HL-60/S4 treated with phorbol 12-myristate 13-acetate at 8.2 ng/mL for 4 days and 3 days (cell line): ENCODE results near the gene CDKL5.

ENCODE experiments used
- in situ Hi-C: fragments of 300-500 bp; cut with MboI; formaldehyde crosslinking; loops from 2 replicates; pipeline ENCODE4 v1.15.0; 2022; ENCODE audit warnings: low sequenced_read_pairs

CDKL5 gene

DNA sequence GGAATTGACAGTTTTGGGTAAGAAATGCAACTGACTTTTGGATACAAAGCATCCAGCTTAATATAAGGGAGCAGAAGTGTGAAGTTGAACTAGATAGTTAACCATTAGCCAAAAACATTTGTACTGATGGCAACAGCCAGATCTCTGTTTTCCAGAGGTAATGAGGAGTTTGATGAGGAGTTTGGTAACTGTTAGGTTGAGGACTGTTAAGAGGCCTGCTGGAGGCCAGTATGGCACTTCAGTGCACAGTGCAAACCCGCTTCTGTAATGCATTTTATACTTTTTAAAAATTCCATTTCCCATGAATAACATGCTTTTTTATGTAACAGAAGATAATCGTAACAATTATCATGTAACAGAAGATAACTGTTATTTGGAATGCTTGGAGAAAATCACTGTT is 30.0 kb downstream of the CDKL5 start:
- in situ Hi-C loops: no loop called here

DNA sequence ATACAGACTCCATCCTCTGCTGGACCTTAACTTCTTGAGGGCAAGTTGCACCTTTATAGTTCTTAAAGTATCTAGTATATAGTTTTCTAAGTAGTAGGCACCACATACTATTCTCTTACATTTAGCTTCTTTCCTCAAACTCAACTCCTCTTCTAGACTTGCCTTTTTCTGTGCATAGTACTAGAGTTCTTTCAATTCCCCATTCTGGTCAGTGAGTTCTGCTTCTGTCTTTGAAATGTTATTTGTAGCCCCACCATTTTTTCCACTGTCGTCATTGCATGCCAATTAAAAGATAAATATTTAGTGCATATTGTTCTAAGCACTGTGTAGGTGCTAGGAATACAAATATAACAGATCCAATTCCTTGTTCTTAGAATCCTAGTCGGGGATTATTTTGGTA is 31.6 kb downstream of the CDKL5 start:
- in situ Hi-C loops: no loop called here

DNA sequence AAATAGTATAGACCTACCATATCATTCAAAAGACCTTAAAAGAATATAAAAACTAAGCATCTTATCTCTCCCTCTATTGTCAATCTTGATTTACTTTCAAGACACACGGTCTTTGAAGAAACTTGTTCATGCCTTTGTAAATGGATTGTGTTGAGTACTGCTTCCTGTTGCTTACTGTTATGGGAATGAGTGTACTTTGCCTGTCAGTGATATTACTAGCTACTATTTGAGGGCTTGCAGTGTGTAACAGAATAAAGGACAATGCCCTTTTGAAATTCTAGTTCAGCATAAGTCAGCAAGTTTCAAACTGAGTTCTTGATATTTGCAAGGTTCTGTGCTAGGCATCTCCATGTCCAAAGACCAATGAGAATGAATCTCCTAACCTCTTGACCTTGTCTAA is 36.0 kb downstream of the CDKL5 start:
- in situ Hi-C loops: no loop called here

DNA sequence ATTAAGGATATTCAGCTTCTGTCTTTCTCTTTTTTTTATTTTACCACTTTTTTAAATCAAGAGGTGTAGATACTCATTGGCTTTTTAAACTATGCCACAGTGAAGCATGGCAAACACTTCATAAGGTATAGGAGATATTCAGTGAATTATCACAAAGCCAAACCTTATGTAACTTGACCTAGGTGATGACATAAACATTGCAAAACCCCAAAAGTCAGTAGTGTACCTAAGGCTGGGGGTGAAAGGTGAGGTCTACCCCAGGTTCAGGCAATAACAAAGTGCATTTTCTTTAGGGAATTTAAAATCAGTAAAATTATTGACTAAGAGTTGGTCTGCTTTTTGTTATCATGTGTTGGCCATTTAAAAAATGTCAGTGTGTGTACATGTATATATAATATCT is 39.1 kb downstream of the CDKL5 start:
- in situ Hi-C loops: no loop called here

DNA sequence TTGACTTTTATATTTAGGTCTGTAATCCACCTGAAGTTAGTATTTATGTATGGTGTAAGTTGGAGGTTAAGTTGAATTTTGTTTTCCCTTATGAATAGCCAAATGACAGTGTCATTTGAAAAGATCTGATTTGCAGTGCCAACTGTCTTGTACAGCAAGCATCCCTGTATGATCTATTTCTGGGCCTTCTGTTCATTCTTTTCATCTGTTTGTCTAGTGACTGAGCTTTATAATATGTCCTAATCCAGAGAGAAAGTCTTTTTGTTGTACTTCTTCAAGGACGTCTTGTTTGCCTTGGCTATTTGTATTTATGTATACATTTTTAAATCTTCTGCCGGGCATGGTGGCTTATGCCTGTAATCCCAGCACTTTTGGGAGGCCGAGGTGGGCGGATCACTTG is 39.6 kb downstream of the CDKL5 start:
- in situ Hi-C loops: no loop called here

DNA sequence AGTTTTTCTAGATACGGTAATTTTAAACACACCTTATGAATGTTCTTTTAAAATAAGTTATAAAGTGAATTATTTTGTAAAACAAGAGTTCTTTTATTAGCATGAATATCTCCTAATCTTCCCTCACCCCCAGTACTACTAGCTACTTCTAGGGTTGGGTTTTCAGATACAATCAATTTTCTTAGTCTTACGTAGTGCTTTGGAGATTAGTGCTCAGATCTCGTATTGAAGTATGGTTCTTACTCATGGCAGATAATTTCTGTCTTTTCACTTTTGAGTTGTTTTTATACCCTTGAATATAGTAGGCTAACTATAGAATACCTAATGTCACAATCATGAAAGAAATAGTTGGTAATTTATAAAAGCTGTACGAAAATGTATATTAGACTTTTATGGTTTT is 43.2 kb downstream of the CDKL5 start:
- in situ Hi-C loops: no loop called here

DNA sequence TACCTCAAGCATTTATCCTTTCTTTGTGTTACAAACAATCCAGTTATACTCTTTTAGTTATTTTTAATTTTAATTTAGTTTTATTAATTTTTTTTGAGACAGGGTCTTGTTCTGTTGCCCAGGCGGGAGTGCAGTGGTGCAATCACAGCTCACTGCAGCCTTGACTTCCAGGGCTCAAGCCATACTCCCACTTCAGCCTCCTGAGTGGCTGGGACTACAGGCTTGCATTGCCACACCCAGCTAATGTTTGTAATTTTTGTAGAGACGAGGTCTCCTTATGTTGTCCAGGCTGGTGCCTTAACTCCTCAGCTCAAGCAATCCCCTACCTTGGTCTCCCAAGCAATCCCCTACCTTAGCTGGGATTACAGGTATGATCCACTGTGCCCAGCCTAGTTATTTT is 45.9 kb downstream of the CDKL5 start:
- in situ Hi-C loops: no loop called here

DNA sequence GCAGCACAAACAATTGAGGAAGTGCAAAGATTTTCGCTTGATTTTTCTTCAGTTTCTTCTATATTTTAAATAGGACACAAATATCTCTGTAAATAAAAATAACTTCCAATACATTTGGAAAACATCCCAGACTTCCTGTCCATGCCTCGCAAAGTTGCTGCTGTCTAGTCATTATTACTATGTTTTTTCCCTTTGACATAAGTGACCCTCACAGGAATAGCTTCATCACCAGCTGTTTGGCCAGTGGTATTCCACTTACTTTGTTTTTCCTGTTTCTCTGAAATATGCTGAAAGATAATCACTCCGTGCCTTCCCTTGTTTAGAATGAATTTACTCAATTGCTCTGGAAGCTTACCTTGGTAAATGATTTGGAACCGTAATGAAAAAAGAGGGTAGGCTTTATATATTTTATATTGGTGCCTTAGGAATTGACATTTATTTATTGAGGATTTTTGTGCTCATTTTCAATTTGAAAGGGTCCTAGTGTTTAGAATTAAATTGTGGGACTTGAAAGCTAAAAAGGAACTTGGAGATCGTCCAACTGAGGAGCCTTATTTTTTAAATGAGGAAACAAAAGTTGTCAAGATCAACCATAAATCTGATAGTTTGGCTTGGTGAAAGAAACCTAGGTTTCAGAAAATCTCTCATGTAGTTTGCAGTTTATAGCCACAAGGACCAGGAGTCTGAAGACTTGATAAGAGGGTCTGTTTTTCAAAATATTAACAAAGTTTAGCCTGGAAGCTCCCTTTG is 65.6 kb downstream of the CDKL5 start:
- in situ Hi-C loops: no loop called here

DNA sequence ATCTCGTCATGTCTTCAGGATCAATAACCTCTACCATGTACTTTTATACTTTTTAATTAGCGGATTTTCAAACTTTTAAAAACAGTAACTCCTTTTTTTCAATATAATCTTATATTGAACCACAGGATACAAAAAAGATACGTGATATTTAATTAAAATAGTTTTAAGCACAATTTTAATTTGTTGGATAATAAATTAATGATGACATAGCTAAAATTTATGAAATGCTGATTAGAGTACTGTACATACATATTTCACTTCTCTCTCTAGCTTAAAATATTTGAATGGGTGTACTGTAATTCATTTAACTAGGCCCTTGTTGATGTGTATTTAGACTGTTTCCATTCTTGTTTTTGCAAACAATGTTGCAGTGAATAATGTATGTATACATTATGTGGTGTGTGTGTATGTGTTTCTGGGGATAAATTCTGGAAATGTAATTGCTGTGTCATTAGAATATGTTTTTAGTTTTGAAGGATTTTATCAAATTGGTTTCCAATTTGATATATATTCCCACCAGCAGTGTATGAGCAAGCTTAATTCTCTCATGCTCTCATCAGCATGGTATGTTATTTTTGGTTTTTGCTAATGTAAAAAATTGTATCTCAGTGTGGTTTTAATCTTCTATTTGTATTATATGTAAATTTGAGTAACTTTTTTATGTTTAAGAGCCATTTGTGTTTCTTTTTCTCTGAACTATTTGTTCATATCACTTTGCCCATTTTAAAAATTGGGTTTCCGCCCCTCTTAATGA is 66.4 kb downstream of the CDKL5 start:
- in situ Hi-C loops: no loop called here

DNA sequence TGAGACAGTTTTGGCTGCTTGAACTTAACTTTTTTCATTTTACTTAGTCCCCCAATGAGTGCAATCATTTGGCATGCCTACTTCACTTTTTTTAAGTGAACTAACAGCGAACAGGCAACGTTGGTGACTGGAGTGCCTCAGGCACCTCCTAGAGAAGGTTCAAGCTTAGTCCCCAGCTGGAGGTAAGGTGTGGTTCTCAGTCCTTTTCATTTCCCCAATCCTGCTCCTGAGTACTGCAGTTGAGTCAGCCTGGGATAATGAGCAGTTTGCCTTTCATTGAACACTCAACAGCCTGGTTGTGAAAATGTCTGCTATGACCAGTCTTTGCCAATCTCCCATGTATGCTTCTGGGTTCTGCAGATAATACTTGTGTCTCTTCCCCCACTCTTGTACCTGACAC is 109.5 kb downstream of the CDKL5 start:
- in situ Hi-C loops: no loop called here

DNA sequence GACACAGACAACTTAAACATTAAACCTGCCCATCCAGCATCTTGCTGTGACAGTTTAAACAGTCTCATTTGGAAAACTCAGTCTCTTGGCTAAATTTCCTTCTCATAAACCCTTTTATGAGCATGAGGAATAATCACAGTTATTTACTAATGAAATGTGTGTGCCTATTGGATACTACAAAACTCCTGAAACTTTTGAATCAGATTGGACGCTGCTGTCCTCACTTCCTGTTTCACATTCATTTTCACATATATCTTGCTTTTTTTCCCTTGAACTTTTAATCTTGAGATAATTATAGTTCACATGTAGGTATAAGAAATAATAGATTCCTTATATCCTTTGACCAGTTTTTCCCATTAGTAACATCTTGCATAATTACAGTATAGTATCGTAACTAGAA is 111.7 kb downstream of the CDKL5 start:
- in situ Hi-C loops: no loop called here

DNA sequence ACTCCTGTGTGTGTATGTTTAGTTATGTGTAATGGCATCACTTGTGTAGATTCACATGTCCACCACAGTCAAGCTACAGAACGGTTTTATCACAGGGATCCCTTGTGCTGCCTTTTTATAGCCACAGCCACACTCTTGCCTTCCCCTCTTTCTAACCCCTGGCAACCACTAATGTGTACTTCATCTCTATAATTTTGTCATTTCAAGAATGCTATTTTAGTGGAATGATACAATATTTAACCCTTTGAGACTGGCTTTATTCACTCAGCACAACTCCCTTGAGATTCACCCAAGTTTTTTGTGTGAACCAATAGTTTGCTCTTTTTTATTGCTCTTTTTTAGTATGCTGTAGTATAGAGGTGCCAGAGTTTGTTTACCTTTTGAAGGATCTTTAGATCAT is 112.1 kb downstream of the CDKL5 start:
- in situ Hi-C loops: no loop called here

DNA sequence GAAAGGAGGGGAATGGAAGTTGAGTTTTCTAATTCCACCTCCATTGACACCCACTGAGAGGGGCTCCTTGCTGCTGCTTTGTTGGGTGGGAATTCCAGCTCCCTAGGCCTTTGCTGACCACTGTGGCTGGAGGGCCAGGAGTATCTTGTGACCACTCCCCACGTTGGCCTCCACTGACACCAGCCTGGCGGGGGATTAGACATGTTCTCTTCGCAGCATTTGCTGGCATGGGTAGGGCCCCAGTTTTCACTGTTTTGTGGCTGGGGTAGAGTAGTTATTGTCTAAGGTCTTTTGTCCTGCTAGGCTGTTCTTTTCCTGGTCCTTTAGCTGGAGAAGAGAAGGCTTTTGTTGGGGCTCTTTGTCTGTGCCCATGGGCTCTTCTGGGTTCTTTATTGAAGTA is 116.7 kb downstream of the CDKL5 start:
- in situ Hi-C loops: no loop called here

DNA sequence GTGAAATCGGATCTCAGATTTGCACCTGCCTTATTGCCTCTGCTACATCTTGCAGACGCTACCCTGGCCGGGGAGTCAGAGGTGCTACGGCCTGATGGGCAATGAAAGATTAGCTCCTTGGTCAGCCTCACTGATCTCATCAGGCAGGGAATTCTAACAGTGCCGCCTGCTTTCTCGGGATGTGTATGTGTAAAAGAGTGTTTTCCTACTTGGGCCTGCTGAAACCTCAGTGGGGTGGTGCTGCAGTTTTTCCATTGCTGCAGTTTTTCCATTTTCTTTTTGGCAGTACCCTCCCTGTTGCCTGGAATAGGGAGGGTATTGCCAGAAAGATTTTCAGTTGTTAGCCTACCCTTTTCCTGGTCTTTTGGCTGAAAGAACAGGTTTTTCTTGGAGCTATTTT is 117.5 kb downstream of the CDKL5 start:
- in situ Hi-C loops: no loop called here

DNA sequence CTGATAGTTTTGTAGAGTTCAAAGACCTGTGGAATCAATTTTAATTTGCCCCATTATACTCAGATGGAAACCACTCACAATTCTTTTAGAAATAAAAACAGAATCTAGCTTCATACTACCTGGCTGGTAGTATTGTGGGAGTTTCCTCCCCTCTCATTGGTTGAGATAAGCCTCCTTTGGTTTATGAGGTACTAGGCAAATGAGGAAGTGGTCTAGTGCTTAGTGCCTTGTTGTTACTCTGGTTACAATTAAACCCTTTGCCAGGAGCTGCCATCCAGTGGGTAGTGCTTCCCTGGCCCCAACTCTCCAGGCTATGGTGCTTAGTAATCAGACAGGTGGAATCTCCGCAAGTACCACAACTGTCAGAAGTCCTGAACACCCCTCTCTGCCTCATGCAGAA is 118.3 kb downstream of the CDKL5 start:
- in situ Hi-C loops: no loop called here

DNA sequence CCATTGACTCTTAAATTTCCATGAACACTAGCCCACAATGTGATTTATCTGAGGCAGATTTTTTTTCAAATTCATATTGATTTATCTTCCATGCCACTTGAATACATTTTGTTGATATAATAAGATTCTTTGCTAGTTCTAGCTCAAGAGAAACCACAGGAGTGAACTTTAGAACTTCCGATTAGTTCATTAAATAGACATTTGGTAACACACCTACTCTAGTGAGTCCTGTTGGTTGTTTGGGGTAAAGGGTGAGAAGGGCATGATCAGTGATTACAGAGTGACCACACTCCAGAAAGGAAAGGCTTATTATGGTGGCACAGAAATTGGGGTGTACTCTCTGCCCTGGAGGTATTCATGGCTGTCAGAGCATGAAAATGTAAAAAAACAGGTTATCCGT is 120.4 kb downstream of the CDKL5 start:
- in situ Hi-C loops: no loop called here

DNA sequence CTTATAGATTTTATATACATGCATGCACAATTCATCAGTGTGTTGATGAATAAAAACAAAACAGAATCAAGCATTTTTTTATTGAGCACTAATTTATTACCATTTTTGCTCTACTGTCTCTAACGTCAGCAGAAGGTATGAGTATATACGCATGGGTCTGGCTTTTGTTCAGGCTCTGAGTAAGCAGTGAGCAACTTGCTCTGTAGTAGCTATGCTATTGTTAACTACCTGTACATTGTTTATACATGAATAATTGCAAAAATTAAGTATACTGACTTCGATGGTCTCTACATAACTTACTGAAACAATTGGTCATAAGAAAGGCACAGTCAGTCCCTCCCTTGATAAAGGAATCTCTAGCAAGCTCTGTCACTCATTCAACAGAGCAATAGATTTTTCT is 123.6 kb downstream of the CDKL5 start:
- in situ Hi-C loops: no loop called here

DNA sequence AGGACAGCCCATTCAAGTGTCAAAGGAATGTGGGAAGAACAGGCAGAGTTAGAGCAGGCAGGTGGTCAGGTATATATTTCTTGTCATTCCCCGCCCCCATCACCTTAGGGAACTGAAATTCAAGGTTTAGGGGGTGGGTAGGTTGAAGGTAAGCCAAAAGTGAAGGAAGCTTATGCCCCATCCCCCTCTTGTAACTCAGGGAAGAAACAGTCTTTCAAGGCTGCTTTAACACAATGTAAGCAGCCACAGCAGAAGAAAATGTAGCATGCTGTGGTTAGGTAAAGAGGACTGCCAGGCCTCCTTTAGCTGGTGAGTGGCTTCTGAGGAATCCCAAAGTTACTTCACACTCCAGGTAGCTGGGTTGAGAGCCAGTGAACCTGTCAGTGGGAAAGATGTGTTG is 124.2 kb downstream of the CDKL5 start:
- in situ Hi-C loops: no loop called here

DNA sequence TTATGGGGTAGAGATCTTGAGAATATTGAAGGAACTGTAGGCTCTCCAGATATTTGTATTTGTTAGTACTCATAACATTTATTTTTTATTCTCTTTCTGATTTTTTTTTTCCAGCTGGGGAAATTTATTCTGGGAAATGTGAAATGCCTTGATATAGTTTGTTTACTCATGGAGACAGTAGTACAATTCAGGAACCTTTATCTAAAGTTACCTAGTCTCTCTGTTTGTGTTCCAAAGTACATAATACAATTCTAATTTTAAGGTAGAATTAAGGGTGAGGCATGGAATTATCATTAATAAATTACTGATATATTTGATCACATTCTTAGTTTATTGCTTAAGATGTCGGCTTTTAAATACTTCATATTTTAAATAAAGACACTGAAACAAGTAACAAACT is 132.5 kb downstream of the CDKL5 start:
- in situ Hi-C loops: no loop called here

DNA sequence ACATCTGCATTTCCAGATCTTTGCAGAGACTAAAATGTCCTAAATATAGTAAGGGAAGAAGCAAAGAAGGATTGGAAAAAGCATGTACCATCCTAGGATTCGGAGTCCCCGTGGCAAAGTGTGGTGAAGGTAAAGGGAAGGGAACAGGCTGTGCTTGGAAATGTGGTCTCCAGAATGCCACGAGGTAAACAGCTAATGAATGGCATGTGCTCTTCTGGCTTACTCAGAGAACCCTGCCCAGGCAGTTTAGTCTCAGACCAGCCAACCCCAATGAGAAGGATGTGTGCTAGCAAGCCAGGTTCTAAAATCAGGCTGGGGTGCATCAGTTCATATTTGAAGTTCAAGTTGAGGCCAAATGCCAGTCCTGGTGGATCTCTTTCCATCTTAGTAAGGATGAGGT is 133.4 kb downstream of the CDKL5 start:
- in situ Hi-C loops: no loop called here

DNA sequence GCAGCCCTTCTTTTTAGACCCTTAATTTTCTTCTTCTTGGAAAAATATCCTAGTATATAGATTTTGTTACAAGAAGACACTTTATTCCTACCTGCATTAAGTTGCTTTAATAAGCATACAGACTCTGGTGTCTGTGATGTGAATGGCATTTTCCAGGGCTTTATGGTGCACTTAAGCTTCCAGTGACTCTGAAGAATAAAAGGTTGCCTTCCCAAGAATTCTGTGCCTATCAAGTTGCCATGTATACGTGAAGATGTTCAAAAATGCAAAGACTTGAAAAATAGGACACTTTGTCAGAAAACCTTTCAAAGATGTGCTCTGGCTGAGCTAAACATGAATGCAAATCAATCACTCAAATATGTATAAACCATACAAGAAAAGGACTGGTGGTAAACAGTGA is 135.6 kb downstream of the CDKL5 start:
- in situ Hi-C loops: no loop called here

DNA sequence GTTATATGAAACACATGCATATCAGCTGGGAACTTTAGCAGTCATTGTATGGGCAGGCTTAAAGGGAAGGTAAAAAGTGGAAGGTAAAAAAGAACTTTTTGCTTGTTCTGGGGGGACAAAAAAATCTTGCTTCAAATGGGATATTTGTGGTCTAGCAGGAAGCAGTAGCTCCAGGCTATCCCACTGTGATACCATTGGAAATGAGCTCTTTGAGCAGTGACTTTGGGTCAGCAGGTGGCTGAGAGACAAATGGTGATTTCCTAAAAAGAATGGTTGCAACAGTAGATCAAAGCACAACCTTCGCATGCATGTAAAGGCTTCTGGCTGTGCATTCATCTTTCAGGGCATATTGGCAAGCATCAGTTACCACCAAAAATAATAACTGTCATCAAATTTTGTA is 140.3 kb downstream of the CDKL5 start:
- in situ Hi-C loops: no loop called here

DNA sequence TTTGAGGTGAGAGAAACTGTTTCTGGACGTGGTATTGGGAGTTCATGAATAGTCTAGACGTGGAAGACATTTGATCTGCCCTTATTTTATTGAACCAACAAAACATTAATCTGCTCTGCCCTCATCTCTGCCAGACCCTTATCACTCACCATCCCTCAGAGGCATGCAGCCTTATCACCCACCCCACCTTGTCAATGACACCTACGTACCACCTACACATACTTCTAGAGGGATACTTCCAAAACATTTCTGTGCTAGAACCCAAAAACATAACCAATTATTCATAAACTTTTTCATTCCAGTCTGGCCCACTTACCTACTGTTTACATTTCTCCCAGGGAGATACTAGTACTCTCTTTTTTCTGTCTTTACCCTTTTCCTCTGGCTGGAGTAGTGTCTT is 141.3 kb downstream of the CDKL5 start:
- in situ Hi-C loops: no loop called here
